ENCODE measurements around the gene SMTNL1.

The SMTNL1 gene
- total RNA-seq, result 0 to 0.10 (median 0) reads per million in 4 experiments

- DNase-seq, result no peak
Measured at GRCh38 chr11:57536947-57537619, at the start of gene SMTNL1. TSS of gene SMTNL1 (plus strand) at chr11:57537595. CDS start at chr11:57542643, 5,048 bp downstream.

- no peak for DNase-seq
Measured at GRCh38 chr11:57487920-57488659, 49.3 kb upstream of the SMTNL1 start.

- DNase-seq, result no peak
Measured at GRCh38 chr11:57490456-57491248, 46.7 kb upstream of the SMTNL1 start.

GRCh38 chr11:57491371-57492061 lies 45.9 kb upstream of the SMTNL1 start:
- DNase-seq, result peak; percentile 14

- peak; percentile 63 for DNase-seq
Measured at GRCh38 chr11:57493507-57494503, 43.6 kb upstream of the SMTNL1 start.

- no peak for DNase-seq
Measured at GRCh38 chr11:57496109-57496820, 41.1 kb upstream of the SMTNL1 start.

- no peak for DNase-seq
Measured at GRCh38 chr11:57497303-57498247, 39.8 kb upstream of the SMTNL1 start.

GRCh38 chr11:57498540-57498939 lies 38.9 kb upstream of the SMTNL1 start:
- DNase-seq, result no peak

- DNase-seq, result no peak
Measured at GRCh38 chr11:57499413-57499982, 37.9 kb upstream of the SMTNL1 start.

GRCh38 chr11:57499983-57500461 lies 37.4 kb upstream of the SMTNL1 start:
- no peak for DNase-seq

GRCh38 chr11:57500515-57500914 lies 36.9 kb upstream of the SMTNL1 start:
- no peak for DNase-seq

GRCh38 chr11:57500926-57501325 lies 36.5 kb upstream of the SMTNL1 start:
- DNase-seq, result no peak

GRCh38 chr11:57501953-57502352 lies 35.4 kb upstream of the SMTNL1 start:
- DNase-seq, result no peak

- no peak for DNase-seq
Measured at GRCh38 chr11:57502376-57502775, 35.0 kb upstream of the SMTNL1 start.

GRCh38 chr11:57502870-57503269 lies 34.5 kb upstream of the SMTNL1 start:
- no peak for DNase-seq

- DNase-seq, result no peak
Measured at GRCh38 chr11:57504511-57504910, 32.9 kb upstream of the SMTNL1 start.

- no peak for DNase-seq
Measured at GRCh38 chr11:57506522-57506921, 30.9 kb upstream of the SMTNL1 start.

GRCh38 chr11:57508341-57509170 lies 28.8 kb upstream of the SMTNL1 start:
- no peak for DNase-seq
